SJCRH30 (cell line): Measurements from ENCODE around the gene TEX10. TPM values are rescaled to one million over a fixed set of nuclear protein-coding genes. Genes with fewer than 3 reads are reported as not detected.

Source experiments
- DNase-seq, 2 experiments: peaks; one replicate each; pipeline ENCODE4 v3.0.0-alpha.2; 2015 to 2020
- H3K27ac ChIP-seq: fragments of 250-450 bp; sonication (Bioruptor Pico); 2 replicates; pipeline ENCODE4 v1.5.1; 2020; ENCODE audit warnings: mild to moderate bottlenecking, moderate library complexity
- H3K27me3 ChIP-seq: fragments of 250-450 bp; sonication (Bioruptor Pico); 2 replicates; pipeline ENCODE4 v1.5.1; 2020; ENCODE audit warnings: mild to moderate bottlenecking, moderate library complexity
- H3K36me3 ChIP-seq: fragments of 250-450 bp; sonication (Bioruptor Pico); 2 replicates; pipeline ENCODE4 v1.5.1; 2020; ENCODE audit warnings: mild to moderate bottlenecking, moderate library complexity
- H3K4me1 ChIP-seq: fragments of 250-450 bp; sonication (Bioruptor Pico); 2 replicates; pipeline ENCODE4 v1.5.1; 2020; ENCODE audit warnings: mild to moderate bottlenecking, moderate library complexity
- H3K4me3 ChIP-seq: fragments of 250-450 bp; sonication (Bioruptor Pico); 2 replicates; pipeline ENCODE4 v1.5.1; 2020; ENCODE audit warnings: mild to moderate bottlenecking, moderate library complexity
- H3K9me3 ChIP-seq: fragments of 250-450 bp; sonication (Bioruptor Pico); replicated peaks from 2 replicates; pipeline ENCODE4 v1.5.1; 2020; ENCODE audit warnings: mild to moderate bottlenecking, moderate library complexity
- total RNA-seq: library from RNA; depleted of rRNA; stranded (reverse); fragments of >200 nt; shearing (Covaris generic); gene quantifications from 2 replicates; pipeline ENCODE4 v1.2.3, GENCODE V29; 2014; rRNA removed

TEX10 gene
- total RNA-seq, 1 experiment from 2014 or later: 101 TPM

GRCh38 chr9:100285080-100285479, 67.7 kb downstream of the TEX10 start:
- Histone ChIP-seq H3K36me3 (peaks cover 47% of the 10 kb centered on the region), H3K27me3 (no peaks in the 10 kb centered on the region), H3K9me3 (no peaks in the 10 kb centered on the region), H3K27ac (no peak overlapping the region), H3K4me1 (0 out of 2 replicates have a peak, but pooled peaks cover 3% of the 10 kb centered on the region), H3K4me3 (no peak overlapping the region)
- DNase-seq: no peak

GRCh38 chr9:100284247-100284646, 68.5 kb downstream of the TEX10 start:
- Histone ChIP-seq H3K9me3 (no peaks in the 10 kb centered on the region), H3K27me3 (no peaks in the 10 kb centered on the region), H3K4me1 (0 out of 2 replicates have a peak, but pooled peaks cover 3% of the 10 kb centered on the region), H3K27ac (no peak overlapping the region), H3K4me3 (no peak overlapping the region), H3K36me3 (peaks cover 42% of the 10 kb centered on the region)
- no peak for DNase-seq

- Histone ChIP-seq H3K9me3 (no peaks in the 10 kb centered on the region), H3K4me1 (0 out of 2 replicates have a peak, but pooled peaks cover 3% of the 10 kb centered on the region), H3K36me3 (peaks cover 28% of the 10 kb centered on the region), H3K4me3 (no peak overlapping the region), H3K27me3 (no peaks in the 10 kb centered on the region), H3K27ac (no peak overlapping the region)
- no peak for DNase-seq
These were observed 70.4 kb downstream of the TEX10 start for GRCh38 chr9:100282388-100282719.

GRCh38 chr9:100281676-100282387, 70.9 kb downstream of the TEX10 start:
- Histone ChIP-seq H3K27ac (no peak overlapping the region), H3K4me1 (0 out of 2 replicates have a peak, but pooled peaks cover 3% of the 10 kb centered on the region), H3K4me3 (no peak overlapping the region), H3K36me3 (peaks cover 23% of the 10 kb centered on the region), H3K9me3 (no peaks in the 10 kb centered on the region), H3K27me3 (no peaks in the 10 kb centered on the region)
- DNase-seq: peak; percentile 48 to 82

DNA sequence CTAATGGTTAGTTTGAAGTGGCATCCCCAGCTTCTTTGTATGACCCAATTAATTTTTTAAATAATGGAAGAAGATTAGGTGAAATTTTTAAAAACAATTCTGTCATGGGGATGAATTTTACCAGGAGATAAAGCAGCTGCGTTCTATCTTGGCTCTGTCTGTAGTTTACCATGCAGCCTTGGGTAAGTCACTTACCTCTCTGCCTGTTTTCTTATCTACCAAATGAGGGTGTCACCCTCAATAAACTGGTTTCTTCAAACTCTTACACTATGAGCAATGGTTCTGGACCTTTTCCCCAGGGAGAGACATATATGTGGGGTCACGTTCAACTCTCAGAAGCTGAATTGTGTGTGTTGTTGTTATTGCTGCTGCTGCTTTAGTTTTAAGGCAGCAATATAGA, 71.7 kb downstream of the TEX10 start:
- no peaks in the 10 kb centered on the region for H3K9me3 ChIP-seq
- peaks cover 18% of the 10 kb centered on the region for H3K36me3 ChIP-seq
- H3K27ac ChIP-seq: no peak overlapping the region
- no peak overlapping the region for H3K4me3 ChIP-seq
- H3K4me1 ChIP-seq: 0 out of 2 replicates have a peak, but pooled peaks cover 3% of the 10 kb centered on the region
- no peak for DNase-seq
- no peaks in the 10 kb centered on the region for H3K27me3 ChIP-seq

DNA sequence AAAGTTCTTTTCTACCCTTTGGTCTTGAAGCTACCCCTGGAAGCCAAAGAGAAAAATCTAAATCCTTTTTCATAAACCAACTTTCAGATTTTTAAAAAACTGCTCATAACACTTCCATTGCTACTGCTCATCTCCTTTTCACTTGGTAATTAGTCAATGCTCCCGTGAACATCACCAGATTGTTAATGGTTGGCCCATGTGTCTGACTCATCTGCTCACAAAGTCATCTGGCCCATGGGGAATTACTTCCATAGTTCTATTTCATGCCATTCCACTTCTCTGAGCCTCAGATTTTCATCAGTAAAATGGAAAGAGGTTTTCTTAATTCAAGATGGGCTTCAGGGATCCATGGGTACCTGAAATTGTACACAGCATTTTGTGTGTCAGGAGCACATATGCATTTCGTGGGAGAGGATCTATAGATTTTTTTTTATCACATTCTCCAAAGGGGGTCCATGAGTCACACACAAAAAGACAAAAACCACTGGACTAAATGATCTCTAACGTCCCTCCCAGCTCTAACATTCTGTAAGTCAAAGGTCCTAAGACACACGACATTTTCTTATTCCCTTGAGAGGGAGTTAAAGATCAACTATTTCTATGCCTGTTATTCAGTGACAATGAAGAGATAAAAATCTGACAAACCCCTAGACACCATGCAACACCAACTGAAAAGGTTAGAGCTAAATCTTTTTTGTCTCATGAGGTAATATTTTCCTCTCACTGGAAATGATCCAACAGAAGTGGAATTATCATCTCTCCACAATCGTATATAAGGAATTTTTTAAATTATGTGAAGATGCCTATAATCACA, 75.4 kb downstream of the TEX10 start:
- H3K27me3 ChIP-seq: no peaks in the 10 kb centered on the region
- H3K9me3 ChIP-seq: no peaks in the 10 kb centered on the region
- DNase-seq: no peak
- no peak overlapping the region for H3K4me3 ChIP-seq
- 0 out of 2 replicates have a peak, but pooled peaks cover 6% of the 10 kb centered on the region for H3K36me3 ChIP-seq
- 0 out of 2 replicates have a peak, but pooled peaks cover 3% of the 10 kb centered on the region for H3K4me1 ChIP-seq
- no peak overlapping the region for H3K27ac ChIP-seq

DNA sequence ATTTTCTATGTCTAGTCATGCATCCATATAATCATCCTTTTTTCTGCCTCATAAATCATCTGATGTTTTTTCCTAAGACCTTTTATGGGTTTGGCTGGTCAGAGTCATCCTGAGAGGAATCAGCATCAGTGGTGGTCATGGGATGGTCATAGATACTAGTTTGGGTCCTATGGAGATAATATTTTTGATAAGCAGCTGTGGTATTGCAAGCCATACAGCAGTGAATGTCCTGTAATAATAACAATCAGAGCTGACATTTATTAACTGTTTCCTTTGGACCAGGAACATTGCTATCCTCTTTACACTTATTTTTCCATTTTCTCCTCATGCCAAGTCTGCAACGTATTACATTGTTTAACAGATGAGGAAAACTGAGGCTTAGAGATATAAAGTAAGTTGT, 83.1 kb downstream of the TEX10 start:
- Histone ChIP-seq H3K9me3 (no peaks in the 10 kb centered on the region), H3K36me3 (peaks cover 15% of the 10 kb centered on the region), H3K27me3 (no peaks in the 10 kb centered on the region), H3K4me1 (no peaks in the 10 kb centered on the region), H3K4me3 (no peak overlapping the region), H3K27ac (no peak overlapping the region)
- no peak for DNase-seq

DNA sequence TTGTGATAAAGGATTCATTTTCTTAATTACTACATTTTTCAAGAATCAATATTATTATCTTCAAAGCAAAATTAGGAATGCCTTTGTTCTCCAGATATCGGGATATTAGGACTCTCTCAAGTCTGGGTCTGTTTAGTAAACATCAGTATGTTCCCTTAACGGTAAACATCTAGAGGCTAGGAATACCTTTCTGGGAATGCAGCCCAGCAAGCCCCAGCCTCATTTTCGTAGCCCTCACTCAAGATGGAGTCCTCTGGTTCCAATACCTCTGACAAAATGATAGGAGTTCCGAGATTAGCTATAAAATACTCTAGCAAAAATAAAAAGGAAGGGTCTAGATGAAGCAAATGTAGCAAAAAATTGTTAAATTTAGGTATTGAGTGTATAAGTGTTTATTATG, 84.5 kb downstream of the TEX10 start:
- no peak for DNase-seq
- Histone ChIP-seq H3K9me3 (no peaks in the 10 kb centered on the region), H3K36me3 (peaks cover 20% of the 10 kb centered on the region), H3K27ac (no peak overlapping the region), H3K27me3 (no peaks in the 10 kb centered on the region), H3K4me1 (no peaks in the 10 kb centered on the region), H3K4me3 (no peak overlapping the region)

DNA sequence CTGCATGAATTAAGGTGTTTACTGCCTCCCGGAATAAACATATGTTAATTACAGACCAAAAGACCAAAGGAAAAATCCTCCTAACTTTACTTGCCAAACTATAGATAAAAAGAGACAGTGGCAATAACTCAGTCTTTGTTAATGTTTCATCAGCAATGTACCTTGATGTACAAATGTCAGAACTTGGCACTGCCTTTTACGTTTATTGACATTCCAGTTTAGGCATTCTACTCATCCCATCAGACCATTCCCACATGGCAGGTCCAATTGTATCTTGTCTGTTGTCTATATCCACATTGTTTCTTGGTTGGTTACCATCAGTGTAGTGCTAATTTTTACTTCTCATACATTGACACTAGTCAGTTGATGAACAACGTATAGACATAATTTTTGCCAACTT, 85.5 kb downstream of the TEX10 start:
- Histone ChIP-seq H3K27ac (no peak overlapping the region), H3K36me3 (peaks cover 21% of the 10 kb centered on the region), H3K4me1 (no peaks in the 10 kb centered on the region), H3K27me3 (no peaks in the 10 kb centered on the region), H3K4me3 (no peak overlapping the region), H3K9me3 (no peaks in the 10 kb centered on the region)
- DNase-seq: no peak

Other genes starting within 250 kb of the TEX10 start
- gene MSANTD3, start 74.2 kb upstream of the TEX10 start, total RNA-seq: 57.0 and 63.9 TPM in 2 replicates
- gene TMEFF1, start 120.2 kb upstream of the TEX10 start, total RNA-seq: 19.8 and 20.6 TPM in 2 replicates
- 5.4 and 7.1 TPM in 2 replicates for gene CAVIN4, start 225.1 kb upstream of the TEX10 start, total RNA-seq